C4-2B (cell line): ENCODE measurements around the gene MORN1.

Experiments
- H3K27ac ChIP-seq: fragments of 450-650 bp; 2 replicates; pipeline ENCODE4 v1.5.1; 2017
- ZFX ChIP-seq: fragments of 450-650 bp; IDR thresholded peaks from 2 replicates; pipeline ENCODE4 v1.6.1; 2017
- TF ChIP-seq, protein P1 (sequence below): fragments of 450-650 bp; conservative IDR thresholded peaks from 2 replicates; pipeline ENCODE4 v1.5.1; 2017; ENCODE audit warnings: mild to moderate bottlenecking

Gene MORN1

DNA sequence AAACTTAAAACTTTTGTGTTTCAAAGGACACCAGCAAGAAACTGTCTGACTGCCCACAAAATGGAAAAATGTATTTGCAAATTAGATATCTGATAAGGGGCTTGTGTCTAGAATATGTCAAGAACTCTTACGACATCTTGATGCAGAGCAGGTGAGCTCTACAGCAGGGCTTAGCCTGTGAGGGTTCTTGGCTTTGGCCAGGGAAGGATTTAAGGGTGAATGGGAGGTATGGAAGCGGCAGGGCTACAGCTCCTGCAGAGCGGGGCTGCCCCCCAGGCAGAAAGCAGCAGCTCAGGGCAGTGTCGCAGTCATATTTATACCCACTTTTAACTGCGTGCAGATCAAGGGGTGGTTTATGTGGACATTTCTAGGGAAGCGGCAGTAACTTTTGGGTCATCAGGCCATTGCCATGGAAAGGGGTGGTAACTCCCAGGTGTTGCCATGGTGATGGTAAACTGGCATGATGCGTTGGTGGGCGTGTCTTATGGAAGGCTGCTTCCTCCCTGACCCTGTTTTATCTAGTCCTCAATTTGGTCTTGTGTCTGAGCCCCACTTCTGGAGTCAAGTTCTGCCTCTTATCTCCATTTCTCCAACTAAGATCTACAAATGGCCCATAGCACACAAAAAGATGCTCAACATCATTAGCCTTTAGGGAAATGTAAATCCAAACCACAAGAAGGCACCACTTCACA is 23.2 kb downstream of the MORN1 start:
- H3K27ac ChIP-seq = no peak overlapping the region
- TF ChIP-seq, protein P1, sequence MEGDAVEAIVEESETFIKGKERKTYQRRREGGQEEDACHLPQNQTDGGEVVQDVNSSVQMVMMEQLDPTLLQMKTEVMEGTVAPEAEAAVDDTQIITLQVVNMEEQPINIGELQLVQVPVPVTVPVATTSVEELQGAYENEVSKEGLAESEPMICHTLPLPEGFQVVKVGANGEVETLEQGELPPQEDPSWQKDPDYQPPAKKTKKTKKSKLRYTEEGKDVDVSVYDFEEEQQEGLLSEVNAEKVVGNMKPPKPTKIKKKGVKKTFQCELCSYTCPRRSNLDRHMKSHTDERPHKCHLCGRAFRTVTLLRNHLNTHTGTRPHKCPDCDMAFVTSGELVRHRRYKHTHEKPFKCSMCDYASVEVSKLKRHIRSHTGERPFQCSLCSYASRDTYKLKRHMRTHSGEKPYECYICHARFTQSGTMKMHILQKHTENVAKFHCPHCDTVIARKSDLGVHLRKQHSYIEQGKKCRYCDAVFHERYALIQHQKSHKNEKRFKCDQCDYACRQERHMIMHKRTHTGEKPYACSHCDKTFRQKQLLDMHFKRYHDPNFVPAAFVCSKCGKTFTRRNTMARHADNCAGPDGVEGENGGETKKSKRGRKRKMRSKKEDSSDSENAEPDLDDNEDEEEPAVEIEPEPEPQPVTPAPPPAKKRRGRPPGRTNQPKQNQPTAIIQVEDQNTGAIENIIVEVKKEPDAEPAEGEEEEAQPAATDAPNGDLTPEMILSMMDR = no peak
- TF ChIP-seq ZFX = no peak

DNA sequence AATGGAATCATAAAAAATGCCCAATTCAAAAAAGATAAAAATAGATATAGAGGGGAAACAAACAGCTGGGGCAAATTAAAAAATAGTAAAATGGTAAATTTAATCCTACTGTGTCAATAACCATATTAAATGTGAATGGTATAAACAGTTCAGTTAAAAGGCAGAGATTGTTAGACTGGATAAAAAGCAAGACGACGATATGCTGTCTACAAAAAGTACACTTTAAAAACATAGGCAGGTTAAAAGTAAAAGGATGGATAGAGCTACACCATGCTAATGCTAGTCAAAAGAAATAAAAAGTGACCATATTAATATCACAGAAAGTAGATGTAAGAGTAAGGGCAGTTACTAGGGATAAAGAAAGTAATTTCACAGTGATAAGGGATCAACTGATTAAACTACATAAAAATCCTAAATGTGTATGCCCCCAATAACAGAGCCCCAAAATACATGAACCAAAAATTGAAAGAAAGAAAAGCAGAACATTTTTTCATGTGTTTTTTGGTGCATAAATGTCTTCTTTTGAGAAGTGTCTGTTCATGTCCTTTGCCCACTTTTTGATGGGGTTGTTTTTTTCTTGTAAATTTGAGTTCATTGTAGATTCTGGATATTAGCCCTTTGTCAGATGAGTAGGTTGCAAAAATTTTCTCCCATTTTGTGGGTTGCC is 27.4 kb downstream of the MORN1 start:
- no peak for TF ChIP-seq ZFX
- TF ChIP-seq, protein P1 = no peak
- H3K27ac ChIP-seq = no peak overlapping the region

DNA sequence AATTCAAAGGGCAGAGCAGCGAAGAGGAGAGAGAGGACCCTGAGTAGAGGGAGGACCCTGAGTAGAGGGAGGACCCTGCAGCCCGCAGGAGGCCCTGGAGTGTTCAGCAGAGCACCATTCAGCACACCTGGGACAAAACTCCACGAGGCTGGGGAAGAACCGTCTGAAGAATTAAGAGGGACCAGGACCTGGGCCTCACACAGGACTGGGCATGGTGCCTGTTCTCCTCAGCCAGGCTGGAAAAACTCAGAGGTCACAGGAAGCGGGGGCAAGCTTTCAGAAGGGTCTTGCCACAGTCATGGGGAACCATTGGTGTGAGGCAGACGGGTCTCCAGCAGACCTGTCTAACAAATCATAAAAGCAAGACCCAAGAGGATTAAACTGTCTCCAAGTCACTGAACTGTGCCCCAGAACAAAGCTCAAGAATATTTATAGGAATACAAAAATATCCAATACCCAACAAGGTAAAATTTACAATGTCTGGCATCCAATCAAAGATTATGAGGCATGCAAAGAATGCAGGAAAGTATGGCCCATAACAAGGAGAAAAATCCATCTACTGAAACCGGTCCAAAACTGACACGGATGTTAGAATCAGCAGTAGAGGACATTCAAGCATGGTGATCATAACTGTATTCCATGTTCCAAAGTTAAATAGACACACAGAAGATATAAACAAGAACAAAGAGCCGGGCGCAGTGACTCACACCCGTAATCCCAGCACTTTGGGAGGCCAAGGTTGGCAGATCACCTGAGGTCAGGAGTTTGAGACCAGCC is 30.6 kb downstream of the MORN1 start:
- no peak for TF ChIP-seq ZFX
- TF ChIP-seq, protein P1 = no peak
- H3K27ac ChIP-seq = no peak overlapping the region

DNA sequence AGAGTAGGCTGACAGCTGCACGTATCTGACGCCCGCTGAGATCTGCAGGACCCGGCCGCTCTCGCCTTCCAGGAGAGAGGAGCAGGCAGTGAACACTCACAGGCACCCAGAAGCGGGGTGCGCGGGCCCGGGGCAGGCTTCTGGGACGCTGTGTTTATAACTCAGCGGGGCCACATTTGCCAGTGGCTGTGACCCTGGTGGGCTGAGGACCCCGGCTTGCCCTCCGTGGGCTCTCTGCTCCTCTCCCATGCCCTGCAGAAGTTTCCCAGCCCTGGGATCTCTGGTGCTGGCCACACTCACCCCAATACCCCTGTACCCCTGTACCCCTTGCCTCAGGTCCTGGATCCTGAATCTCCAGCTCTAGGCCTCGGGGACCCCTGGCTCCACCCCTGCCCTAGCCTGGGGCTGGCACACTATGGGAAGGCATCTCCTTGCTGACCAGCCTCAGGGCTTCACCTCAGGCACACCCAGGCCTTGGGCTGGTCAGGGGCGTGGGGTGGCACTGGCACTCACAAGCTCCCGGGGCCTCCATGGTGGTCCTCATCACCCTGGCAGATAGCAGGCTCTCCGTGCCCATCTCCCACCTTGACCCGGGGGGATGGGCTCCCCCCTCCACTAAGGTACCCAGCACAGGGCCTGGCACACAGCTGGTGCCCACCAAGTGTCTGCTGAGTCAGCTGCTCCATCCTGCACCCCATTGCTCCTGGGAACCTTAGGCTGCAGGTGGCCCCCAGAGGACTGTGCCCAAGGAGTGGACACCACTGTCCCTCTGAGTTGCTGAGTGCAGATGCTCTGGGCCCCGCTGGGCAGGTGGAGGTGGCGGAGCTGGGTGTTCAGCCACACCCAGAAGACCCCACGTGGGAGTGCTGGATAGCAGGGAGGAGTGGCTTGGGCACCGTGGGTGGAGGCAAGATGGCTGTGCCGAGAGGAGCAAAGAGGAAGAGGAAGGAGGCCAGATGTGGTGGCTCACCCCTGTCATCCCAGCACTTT is 32.4 kb downstream of the MORN1 start:
- no peak overlapping the region for H3K27ac ChIP-seq
- TF ChIP-seq ZFX = no peak
- TF ChIP-seq, protein P1 = no peak

DNA sequence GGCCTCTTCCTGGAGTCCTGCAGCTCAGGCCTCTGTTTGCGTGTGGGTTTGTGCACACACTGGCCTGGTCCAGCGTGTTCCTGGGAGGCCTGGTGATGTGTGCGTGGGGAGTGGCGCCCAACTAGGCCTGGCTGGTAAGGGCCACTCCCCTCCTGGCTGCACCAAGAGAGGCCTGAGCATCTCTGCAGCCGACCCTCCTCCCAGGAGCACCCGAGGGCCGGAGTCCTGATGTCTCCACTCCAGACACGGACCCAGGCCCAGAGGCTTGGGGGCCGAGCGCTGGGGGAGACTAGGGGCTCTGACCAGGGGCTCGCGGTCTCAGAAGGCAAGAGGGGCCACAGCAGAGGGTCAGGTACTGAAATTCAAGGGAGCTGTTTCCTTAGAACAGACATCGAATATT is 33.3 kb downstream of the MORN1 start:
- TF ChIP-seq, protein P1 = no peak
- TF ChIP-seq ZFX = no peak
- no peak overlapping the region for H3K27ac ChIP-seq

DNA sequence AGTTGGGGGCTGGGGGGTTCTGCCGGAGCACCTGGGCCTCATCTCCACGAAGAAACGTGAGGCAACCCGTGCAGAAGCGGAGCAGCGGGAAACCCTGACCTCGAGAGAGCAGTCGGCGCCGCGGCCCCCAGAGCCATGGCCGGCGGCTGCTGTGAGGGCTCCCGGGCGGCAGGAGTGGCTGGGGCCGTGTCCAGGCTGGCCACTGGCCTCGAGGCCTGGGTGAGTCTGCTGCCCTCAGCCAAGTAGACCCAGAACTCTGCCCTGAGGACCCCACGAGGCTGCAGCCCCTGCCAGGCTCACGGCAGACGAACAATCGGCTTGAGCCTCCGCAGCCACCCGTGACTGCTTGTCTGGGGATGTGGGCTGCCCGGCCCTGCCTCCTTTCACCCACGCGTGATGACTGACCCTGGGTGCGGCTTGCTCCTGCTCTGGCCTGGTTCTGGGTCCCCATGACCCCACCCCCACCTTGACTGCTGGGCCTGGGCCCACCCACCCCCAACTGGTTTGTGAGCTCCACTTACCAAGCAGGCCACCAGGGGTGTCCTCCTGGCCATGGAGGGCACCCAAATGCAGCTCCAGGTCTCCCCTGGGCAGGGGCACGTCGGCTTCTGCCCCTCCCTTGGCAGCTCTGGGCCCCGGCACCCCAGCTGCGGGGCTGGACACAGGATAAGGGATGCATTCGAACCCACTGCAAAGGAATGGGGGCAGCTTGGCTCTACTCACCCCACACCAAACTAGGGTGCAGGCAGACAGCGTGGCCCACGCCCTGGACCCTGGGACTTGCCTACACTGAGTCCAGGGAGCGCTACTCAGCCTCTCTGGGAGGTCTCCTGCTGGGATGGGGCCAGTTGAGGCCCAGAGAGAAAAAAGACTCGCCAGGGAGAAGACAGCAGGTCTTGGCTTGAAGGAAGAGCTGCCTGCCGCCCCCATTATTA is 34.2 kb downstream of the MORN1 start:
- no peak overlapping the region for H3K27ac ChIP-seq
- no peak for TF ChIP-seq ZFX
- TF ChIP-seq, protein P1 = no peak
